GM18861 (cell line): ENCODE measurements around the gene HAND1.

ENCODE experiments used
- ATAC-seq: cut with Tn5 transposase; IDR thresholded peaks from one replicate; pipeline ENCODE4 v1.9.1; 2021; ENCODE audit not compliant: unreplicated experiment

The HAND1 gene

DNA sequence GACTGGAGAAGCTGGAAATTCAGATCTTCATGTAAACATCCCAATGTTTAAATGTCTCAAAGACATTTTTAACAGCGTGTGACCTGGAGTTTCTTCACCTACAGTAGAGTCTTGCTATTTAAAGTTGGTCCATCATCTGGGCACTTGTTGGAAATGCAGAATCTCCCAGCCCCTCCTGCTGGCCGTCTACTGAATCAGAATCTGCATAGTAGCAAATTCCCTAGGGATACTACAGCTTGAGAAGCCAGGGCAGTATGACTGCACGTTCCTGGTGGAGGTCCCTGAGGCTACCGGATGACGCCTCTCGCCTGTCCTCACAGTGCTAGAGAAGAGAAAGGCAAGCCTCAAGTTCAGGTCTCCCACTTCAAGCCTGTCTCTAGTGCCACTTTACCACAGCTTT is 16.5 kb downstream of the HAND1 start:
- no peak for ATAC-seq

DNA sequence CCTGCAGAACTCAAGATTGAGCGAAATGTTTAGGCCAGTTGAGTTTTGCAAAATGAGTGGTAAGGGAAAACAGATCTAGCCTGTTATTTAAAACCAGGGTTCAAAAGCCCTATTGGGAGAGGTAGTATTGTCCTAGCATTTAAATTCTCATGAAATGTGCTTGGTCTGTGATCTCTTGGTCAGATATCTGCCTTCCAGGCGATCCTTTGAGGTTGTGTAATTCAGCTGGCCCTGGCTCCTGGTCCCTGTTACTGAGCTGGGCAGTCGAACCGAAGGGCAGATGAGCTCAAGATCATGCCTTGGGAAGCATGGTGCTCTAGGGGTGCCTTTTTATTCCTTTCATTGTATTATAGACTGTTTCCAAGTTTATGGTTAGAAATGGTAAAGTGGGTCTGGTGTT is 17.9 kb downstream of the HAND1 start:
- no peak for ATAC-seq

DNA sequence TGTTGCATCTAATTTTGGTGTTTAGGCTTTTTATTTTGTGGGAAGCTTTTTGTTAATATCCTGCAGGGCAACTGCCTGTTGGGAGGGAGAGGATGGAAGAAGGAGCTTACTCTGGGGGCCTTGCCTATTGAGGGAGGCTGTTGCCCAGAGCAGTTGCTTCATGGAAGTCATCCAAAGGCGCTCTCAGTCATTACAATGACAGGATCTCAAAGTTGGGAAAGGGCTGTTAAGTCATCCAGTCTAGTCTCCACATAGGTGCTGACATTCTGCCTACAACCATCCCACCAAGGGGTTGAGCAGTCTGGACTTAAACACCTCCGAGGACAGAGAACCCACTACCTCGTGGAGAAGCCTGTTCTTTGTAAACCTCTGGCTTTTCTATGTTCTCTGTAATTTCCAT is 19.0 kb downstream of the HAND1 start:
- no peak for ATAC-seq

DNA sequence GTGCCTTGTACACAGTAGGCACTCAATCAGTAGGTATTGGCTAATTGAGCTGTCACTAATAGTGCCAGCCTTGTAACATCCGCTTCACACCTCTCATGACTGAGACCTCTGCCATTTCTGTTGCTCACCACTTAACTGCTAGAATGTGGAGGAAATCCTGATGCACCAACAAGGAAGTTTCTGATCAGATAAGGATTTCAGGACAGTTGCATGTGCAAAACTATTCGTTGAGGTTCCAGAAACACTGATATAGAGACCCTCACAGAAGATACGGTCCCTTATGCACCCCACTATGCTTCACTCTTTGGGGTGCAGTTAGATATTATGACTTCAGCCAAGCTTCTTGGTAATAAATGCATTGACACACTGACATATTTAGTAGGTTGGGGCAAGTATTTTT is 21.5 kb downstream of the HAND1 start:
- ATAC-seq, result no peak

DNA sequence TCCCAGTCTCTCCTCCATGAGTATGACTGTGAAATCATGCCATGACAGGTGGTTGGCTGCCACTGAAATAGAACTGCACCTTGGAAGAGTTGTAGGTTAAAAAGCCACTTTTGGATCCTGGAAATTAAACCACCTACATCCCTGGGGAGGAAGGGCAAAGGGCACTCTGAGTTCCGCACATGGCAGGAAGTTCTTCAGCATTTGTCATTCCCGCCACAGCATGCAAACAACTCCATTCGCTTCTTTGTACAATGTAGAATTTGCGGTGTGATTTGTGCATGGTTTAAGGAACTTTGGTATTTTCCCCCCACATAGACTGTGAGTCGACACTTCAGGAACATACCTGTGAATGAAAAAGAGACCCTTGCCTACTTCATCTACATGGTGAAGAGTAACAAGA is 22.4 kb downstream of the HAND1 start:
- ATAC-seq, result no peak

DNA sequence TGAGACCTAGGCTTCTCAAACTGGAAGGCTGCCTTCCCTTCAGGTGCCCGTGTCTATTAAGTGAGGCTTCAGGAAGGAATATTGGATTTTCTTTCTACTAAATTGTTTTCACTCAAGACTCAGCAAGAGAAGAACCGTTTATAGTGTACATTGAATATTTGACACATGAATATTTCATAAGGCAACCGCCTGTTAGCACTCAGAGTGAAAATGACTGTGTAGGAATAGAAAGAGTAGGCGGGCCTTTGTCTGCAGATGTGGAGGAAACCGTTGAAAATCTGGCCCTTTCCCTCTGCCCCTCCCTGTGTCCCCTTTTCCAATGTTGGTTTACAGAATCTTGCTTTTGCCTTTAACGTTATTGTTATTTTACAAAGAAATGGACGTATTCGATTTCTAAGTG is 26.1 kb downstream of the HAND1 start:
- no peak for ATAC-seq

DNA sequence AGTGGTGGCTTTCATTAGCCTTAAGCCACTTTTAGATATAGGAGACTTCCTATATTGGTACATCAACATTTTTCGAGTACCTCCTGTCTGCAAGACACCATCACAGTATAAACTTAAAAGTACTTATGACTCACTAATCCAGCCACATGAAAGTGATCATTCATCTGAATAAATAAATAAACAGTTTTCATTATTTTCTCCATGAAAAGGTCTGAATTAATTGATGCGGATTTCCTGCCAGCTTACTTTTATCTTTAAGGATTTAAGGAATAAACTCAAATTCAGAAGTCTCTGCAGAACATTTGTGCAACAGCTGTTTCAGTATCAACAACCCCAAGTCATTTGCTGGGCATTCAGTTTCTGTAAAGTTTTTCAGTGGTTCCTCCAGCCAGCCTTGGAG is 28.2 kb downstream of the HAND1 start:
- no peak for ATAC-seq

DNA sequence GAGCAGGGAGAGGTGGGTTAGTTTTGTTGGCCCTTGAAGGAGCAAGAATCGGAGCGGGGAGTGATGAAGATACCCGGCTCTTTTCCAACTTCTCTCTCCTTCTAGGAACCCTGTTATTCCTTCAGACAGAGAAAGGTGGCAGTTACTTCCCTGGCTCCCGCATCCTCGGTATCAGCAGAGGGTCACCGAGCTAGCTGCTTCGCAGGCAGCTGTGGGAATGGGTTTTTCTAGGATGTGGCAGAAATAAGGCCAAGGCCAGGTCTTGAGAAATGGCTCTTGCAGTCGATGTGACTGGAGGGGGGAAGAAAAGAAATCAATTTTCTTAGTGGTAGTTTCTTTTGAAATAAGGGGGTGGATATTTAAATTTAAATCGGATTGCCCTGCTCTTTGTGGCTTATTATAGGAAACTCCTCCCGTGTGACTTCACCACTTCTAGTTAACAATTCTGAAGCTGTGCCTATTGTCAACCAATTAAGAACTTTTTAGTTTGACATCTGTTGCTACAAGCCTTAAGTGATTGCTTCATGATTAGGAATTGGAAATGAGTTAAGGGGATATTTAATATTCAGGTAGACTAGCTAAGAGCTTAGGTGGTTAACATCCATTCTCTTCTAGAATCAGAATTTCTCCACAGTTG is 30.8 kb downstream of the HAND1 start:
- no peak for ATAC-seq

DNA sequence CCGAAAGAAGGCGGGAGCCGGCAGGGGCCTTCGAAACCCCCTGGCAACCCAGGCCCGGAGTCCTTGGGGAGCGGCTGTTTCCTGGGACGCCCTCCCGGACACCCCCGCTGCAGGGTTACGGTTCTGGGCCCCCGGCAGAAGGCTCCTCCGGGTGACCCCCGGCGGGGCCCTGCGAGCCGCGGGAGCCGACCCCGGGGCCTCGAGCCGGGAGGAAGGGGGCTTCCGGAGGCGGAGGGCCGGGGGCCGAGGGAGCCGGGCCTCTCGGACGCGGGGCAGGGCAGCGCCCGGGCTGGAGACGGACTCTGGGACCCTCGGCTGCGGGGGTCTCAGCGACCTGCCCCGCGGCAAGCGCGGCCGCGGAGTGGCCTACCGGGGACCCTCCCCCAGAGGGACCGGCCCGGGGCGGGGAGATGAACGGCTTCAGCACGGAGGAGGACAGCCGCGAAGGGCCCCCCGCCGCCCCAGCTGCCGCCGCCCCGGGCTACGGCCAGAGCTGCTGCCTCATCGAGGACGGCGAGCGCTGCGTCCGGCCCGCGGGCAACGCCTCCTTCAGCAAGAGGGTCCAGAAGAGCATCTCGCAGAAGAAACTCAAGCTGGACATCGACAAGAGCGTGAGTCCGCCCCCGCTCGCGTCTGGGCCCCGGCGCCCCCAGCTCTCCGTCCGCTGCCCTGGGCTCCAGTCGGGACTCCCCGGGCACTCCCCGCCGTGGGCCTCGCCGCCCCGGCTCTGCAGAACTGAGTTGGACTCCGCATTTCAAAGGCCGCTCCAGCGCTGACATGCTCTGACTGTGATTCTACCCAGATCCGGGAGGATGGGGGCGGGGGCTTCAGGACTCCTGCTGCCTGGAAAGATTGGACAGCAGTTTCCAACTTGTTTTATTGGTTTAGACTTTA is 31.6 kb downstream of the HAND1 start:
- ATAC-seq, result no peak

DNA sequence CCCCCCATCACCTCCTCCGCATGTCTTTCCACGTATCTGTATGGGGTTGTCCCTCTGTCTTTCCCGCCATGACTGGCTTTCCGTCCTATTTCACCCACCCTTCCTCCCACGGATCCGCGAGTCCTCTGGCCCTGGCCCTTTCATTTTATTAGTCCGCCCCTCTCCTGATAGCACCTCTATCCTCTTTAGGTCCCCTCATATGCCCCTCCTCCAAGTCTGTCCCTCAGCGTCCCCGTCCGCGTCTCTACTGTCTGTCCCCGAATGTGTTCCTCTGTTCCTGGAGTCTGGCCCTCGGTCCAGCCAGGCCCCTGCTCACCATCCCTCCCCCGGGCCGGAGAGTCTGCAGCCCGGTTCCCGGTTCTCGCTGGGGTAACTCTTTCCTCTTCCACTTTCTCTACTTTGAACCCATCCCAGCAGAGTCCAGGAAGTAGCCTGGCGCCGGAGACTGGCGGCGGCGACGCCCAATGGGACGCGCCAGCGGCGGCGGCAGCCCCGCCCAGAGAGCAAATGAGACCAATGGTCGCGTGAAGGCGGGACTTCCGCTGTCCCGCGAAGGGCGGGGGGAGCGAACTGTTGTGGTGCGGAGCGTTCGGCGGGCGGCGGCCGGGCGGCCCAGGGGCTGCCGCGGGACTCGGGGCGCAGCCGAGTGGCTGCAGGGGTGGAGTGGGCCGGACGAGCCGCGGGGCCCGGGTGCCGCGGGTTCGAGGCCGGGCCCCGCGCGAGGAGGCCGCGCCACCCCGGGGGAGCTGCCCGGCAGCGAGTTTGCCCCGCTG is 32.4 kb downstream of the HAND1 start, which contains the start of gene SAP30L:
Gene SAP30L (plus strand): TSS at position 576 of the 773 bp plus-strand sequence. CDS start 608 bp downstream, outside the sequence.
- ATAC-seq, result peak; percentile 94

DNA sequence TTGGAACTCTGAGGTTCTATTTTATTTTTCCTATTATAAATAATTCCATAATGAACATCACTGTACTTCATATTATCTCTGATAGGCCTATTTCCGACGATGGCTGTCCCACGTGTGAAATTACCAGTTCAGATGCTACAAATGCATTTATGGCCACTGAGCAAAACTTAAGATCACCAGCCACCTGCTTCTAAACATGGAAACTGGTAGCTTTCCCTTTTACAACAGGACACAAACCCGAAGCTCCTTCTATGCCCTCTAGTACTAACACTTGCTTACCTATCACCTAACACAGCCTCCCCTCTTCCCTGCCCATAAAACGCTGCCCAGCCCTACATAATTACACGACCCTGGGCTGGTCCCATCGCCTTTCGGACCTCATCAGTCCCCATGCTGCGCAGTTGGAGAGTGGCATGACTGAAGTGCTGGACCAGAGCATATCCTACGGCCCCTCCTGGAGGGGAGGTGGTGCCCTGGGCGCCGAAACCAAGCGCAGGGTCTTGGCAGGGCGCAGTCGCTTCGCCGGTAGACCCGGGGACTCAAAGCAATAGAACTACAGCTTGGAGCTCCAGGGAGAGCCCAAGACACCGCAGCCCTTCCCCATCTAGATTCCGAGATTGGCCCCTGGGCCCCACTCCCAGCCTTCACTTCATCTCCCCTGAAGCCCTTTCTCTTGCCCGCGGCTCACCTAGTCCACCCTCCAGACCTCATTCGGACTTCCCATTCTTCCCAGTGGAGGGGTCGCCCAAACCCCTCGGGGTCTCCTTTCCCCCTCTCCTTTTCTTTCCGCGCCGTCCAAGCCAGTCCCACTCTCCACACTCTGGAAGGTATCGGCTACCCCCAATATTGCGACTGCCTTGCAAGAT is 33.2 kb downstream of the HAND1 start:
- ATAC-seq, result no peak

DNA sequence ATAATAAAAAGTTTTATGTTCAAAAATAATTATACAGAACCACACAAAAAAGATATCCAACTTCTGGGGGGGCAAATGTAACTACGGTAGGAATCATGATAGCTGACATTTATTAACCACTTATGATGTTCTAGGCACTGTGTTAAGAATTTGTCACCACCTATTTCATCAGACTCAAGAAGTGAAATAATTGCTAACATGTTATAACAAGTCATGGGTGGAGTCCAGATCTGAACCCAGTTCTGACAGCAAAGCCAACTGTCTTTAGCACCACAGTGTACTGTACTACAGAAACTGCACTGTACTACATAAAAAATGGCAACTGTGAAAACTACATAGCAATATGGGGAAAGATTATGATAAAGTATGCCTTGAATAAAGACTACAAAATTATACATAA is 35.2 kb downstream of the HAND1 start:
- no peak for ATAC-seq

DNA sequence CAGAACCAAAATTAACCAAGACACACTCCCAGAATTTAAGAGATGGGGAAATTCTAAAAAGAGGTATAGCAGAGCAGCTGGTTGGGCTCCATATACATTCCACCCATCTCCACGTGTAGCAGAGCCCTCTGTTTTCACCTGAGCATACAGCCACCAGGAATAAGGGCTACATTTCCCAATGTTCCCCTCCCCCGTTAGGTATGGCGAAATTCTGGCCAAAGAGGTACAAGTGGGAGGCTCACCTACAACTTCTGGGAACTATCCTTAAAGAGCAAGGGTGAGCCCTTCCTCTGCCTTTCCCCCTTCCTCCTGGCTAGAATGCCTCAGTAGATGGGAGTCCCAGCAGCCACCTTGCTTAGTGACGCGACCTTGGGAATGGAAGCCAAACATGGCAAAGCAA is 37.5 kb downstream of the HAND1 start:
- ATAC-seq, result no peak

DNA sequence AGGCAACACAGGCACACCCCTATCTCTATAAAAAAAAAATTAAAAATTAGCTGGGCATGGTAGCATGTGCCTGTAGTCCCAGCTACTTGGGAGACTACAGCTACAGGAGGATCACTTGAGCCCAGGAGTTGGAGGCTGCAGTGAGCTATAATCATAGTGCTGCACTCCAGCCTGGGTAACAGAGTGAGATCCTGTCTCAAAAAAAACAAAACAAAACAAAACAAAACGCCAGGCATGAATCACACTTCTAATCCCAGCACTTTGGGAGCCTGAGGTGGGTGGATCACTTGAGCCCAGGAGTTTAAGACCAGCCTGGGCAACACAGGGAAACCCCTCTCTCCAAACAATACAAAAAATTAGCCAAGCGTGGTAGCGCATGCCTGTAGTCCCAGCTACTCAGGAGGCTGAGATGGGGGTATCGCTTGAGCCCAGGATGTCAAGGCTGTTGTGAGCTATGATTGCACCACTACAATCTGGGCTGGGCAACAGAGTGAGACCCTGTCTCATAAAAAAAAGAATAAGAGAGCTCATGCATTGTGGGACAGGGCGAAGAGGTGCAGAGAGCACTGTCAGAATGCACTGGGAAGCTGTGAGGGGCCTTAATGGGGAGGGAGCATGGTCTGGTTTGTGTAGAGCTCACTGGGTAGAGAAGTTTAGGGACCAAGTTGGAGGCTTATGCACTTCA is 40.6 kb downstream of the HAND1 start:
- ATAC-seq, result no peak

DNA sequence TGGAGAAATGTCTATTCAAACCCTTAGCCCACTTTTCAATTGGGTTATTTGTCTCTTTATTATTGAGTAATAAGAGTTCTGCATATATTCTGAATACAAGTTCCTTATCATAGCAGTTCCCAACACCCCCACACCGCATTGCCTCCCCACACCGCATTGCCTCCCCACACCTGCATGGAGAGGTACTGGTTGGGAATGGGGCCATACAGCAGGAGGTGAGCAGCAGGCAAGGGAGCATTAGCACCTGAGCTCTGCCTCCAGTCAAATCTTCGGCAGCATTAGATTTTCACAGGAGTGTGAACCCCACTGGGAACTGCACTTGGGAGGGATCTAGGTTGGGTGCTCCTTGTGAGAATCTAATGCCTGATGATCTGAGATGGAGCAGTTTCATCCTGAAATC is 42.8 kb downstream of the HAND1 start:
- no peak for ATAC-seq

DNA sequence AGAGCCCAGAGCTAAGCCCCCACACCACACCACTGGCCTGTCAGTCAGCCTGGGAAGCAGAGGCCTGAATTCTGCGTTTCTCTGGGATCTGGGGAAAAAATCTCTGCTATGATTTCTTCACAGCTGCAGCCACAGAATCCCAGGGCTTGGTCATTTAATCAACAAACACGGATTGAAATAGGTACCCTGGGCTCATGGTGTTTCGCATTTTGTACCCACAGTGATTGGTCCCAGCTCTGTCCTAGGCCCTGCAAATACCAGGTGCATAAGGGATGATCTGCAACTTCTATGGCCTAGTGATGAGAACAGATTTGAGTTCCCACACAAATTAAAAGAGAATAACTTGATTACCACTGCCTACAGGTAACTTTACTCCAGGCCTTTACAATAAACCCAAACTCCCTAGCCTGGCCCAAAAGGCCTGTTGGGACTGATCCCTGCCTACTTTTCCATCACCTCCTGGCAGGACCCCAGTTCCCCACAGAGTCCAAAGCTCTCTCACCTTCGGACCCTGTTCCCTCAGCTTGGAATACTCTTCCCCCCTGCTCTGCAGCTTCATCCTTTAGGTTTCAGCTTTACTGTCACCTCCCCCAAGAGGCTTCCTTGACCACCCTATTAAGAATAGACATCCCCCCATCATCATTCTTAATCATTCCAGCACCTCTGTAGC is 46.9 kb downstream of the HAND1 start:
- no peak for ATAC-seq

DNA sequence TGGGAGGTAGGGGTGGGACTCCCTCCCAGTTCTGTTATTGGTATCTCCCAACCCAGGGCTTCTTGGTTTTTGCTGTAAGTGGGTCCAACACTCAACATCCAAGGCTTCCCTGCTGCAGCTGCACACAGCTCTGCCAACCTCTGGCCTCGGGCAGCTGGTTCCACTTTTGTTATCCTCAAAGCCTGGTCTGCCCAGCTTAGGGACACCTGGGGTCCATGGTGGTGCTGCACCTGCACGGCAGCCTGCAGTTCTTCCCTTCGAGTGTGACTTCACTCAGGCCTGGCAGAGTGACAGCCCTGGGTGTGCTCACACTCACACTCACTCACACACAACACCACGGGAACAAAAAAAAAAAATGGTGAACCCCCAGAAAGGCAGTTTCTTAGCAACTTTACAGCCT is 47.6 kb downstream of the HAND1 start:
- ATAC-seq, result no peak

DNA sequence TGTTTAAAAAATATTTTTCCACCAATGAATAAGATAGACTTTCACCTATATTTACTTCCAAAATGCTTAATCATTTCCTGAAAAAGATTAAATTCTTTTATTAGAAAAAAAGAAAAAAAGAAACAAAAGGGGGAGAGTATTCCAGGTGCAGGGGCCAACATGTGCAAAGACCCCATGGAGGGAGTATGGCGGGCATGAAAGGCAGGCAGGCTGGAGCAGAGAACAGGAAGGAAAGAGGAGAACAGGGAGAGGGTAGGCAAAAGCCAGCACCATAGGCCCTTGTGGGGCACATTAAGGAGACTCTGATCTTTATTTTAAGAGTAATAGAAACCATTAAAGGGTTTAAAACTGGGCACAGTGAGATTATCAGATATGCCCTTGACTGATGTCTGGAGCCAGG is 48.7 kb downstream of the HAND1 start:
- no peak for ATAC-seq

DNA sequence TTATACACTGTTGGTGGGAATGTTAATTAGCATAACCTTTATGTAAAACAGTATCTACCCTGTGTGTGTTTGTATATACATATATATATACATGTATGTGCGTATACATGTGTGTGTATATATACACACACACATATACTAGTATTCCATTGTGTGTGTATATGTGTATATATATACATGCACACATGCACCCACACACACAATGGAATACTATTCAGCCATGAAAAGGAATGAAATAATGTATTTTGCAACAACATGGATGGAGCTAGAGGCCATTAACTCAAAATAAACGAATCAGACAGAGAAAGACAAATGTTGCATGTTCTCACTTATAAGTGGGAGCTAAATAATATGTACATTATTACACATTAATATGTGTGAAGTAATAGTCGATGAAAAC is 49.8 kb downstream of the HAND1 start:
- ATAC-seq, result no peak
